Superior temporal gyrus (tissue), 1 donor: ENCODE data around the gene TSPEAR.

ENCODE experiments used
- DNase-seq: peaks from one replicate; pipeline ENCODE4 v3.0.0-alpha.2; 2016; ENCODE audit errors: extremely low spot score

TSPEAR gene

GRCh38 chr21:44549525-44550211 lies 161.7 kb downstream of the TSPEAR start:
- DNase-seq, result no peak

GRCh38 chr21:44548922-44549321 lies 162.4 kb downstream of the TSPEAR start:
- DNase-seq, result no peak

DNA sequence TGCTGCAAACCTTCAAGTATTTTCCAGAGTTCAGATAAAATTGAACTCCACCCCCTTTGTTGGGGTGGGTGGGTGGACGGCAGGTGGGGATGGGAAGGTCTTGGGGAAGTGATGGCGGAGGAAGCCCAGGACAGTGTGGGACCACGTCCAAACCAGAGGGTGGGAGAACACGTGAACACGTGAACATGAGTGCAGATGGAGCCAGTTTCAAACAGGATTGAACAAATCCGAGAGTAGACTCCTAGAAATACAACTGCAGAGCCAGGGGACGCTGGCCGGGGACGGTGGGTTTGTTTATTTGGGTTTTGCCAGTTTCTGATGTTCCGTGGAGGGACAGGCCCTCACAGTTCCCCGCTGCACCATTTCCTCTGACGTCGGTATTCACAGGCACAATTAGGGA lies 163.0 kb downstream of the TSPEAR start:
- no peak for DNase-seq

DNA sequence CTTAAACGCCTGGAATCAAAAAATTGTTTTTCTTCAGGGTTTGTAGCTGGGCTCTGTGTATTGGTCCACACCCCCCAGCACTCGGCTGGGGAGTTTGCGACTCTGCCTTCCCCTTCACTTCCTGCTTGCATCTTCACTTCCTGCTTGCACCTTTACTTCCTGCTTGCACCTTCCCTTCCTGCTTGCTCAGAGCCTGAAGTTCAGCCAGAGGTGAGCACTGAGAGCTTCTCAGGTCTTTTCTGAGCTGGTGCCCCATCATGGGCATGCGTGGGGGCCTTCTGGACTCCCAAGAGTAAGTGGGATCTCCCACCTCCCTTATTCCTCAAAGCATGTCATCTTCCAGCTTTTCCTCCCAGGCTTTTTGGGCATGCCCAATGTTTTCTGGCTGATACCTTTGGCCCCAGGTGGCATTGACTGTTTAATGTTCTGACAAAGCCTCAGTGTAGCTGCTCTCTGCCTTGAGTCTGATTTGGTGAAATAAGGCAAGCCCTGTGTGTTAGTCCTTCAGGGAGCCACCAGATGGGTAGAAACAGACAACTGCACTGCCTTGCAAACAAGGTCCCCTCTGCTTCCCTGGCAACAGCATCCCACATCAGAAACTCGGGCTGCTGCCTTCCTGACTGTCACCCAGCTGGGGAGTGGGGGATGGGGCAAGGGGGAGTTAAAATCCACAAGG lies 163.6 kb downstream of the TSPEAR start:
- no peak for DNase-seq

GRCh38 chr21:44544566-44544965 lies 166.8 kb downstream of the TSPEAR start:
- no peak for DNase-seq

- DNase-seq, result no peak
These were observed 168.7 kb downstream of the TSPEAR start for GRCh38 chr21:44542716-44543115.

- DNase-seq, result no peak
These were observed 170.6 kb downstream of the TSPEAR start for GRCh38 chr21:44540741-44541288.

DNA sequence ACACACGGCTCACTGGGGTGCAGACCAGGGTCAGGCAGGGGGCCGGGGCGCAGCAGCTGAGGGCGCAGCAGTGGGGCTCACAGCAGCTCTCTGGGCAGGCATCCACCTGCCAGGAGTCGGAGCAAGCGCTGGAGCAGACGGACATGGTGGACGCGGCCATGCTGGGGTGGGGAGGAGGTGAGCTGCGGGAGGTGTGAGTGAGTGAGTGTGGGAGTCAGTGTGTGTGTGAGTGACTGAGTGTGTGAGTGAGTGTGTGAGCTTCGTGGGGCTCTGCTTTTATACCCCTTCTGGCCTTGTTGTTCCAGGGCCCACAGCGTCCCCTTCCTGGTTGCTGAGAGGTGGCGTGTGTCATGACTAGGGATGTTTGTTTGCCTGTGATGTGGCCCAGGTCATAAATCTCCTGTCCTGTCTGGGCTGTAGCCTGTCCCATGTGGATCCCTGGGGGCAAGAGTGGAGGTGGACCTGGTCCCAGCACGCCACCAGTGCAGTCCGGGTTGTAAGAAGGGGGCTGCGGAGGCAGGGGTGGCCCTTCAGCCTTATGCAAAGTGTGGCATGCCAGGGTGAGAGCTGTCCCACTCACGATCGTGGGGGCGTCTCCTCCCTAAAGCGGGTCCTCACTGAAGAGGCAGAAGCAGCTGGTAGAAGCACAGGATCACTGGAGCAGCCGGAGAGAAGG lies 171.2 kb downstream of the TSPEAR start, which contains the start of gene KRTAP10-1:
KRTAP10-1 (minus strand) TSS at position 205 of the 676 bp plus-strand sequence; CDS start at position 160, 45 bp downstream.
- no peak for DNase-seq

- DNase-seq, result no peak
These were observed 172.3 kb downstream of the TSPEAR start for GRCh38 chr21:44539046-44539445.

DNA sequence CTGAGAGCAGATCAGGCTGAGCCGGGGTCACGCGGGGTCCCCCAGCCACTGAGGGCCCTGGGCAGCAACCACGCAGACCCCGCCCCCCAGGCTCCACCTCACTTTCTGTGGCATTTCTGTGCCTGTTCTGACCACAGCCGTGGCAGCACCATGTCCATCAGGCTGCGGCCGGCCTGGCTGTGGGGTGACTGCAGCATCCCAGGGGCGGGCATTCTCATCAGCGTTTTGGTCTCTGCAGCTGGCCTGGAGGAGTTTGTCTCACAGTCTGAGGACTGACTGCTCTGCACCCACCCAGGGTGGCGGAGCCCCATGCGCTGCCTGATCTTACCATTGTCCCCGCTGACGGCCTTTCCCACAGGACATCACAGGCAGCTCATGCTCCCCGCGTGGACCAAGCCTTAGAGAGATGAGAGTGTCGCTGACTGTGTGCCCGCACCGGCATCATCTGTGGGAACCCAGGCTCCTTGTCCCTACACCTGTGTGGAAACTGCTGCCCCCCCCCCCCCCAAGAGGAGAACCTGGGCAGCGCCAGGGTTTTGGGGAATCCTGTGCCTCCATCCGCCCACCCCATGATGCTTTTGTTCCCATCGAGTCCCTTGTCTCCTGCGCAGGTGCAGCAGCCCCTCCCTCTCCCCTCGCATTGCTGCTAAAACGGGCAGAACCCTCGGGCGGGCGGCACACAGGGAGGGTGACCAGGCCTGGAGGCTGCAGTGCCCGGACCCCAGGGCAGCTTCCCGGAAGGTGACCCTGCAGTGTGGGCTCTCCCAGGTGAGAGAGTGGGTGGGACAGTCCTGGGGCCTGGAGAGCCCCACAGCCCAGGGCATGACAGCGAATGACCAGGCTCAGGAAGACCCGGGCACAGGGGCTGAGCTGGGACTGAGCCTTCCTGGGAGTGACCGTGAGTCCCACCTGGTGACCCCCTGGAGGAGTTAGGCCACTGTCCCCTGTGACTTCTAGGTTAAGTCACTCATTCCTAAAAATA lies 173.2 kb downstream of the TSPEAR start:
- no peak for DNase-seq

DNA sequence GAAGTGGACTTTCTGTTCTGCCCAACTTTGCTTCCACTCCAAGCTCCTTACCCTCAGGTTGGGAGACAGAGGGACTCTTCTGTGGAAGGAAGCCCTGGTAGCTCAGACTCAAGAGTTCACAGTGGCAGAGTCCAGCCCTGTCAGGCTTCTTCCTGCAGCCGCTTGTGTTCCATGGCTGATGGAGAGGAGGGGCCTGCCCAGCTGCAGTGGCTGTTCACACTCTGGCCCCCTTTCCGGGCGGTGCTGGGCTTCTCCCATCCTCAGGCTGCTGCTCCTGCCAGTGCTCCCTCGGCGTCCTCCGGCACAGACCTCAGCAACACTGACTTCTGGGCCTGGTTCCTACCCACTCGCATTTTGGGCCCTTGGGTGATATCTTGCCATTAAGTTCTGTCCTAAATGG lies 175.4 kb downstream of the TSPEAR start:
- DNase-seq, result no peak

- DNase-seq, result no peak
These were observed 176.7 kb downstream of the TSPEAR start for GRCh38 chr21:44534688-44535087.

DNA sequence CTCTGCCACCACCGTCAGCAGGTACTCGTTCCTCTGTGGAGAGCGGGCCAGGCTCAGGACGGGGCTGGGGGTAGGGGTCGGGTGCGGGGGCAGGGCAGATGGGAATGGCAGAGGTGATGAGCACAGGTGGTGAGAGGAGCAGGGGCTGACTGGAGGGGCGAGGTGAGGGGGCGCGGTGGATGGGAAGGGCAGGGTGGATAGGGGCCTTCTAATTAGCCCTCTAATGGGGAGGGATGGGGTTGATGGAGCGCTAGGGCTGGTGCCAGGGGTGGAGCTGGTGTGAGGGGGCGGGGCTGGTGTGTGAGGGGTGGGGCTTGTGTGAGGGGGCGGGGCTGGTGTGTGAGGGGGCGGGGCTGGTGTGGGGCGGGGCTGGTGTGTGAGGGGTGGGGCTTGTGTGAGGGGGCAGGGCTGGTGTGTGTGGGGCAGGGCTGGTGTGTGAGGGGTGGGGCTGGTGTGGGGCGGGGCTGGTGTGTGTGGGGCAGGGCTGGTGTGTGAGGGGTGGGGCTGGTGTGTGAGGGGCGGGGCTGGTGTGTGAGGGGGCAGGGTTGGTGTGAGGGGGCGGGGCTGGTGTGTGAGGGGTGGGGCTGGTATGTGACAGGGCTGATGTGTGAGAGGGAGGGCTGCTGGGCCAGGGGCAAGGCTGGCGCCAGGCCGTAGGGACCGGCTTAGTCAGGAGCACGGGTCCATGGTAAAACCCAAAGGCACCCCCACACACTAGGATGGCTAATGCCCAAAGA lies 177.3 kb downstream of the TSPEAR start:
- no peak for DNase-seq

DNA sequence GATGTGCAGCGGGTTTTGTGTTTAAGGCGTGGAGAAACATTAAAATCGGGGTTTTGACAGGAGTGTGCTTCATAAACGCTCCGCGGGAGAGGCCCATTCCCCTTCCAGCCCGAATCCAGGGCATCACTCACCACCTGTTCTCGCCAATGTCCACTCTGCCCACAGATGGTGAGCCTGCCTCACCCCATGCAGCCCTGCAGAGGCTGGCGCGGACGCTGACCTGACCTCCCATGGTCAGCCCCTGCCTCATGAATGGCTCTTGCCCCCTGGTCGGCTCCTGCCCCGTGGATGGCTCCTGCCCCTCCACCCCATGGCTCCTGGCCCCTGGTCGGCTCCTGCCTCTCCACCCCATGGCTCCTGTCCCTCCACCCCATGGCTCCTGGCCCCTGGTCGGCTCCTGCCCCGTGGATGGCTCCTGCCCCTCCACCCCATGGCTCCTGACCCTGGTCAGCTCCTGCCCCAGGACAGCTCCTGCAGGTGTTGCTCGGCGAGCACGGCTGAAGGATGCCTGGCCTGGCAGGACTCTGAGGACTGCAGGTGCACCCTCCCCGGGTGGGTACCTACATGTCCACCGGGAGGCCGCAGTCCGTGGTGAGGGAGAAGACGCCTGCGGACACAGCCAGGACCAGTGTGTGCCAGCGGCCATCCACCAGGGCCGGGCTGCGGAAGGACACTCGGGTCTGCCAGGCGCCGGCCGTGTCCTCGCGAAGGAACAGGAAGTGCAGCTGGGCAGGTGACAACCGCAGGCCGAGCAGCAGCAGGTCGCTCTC lies 178.1 kb downstream of the TSPEAR start:
- no peak for DNase-seq

- no peak for DNase-seq
These were observed 178.7 kb downstream of the TSPEAR start for GRCh38 chr21:44532712-44533111.

DNA sequence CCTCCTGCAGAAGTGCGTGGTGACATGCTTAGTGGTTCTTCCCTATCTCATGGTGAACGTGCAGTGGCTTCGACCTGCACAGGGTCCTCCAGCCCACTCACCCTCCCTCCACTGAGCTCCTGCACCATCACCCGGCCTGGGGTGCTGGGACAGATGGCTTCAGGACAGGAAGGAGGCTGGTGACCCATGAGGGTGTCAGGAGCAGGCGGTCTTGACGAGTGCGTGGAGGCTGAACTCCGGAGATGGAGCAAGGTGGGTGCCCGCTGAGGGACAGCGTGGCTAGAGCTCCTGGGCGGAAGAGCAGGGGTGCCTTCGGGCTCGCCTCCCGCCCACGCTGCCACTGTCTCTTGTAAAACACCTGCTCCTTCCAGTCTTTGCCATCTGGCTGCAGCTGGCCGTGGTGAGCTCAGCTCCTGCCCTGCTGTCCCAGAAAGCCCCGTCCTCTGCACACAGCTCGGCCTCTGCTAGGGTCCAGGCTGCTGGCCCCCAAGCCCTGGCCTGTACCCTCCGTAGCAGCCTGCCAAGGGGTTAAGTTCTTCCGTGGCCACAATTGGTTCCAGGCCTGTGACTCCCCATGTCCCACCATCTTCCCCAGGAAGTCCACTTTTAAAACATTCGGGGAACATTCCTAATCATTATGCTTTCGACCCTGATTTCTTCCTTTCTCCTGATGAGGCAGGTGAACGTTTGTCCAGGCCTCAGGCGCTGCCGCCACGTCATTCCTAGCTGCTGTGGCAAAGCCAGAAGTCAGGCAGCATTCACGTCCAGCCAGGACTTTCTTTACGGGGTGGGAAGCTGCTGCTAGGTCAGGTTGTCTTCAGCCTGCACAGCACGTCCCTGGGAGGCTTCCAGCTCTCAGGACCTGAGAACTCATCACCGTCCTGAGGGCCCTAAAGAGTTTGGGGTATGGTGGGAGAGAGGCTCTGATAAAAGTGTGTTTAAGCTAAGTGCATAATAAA lies 179.5 kb downstream of the TSPEAR start:
- DNase-seq, result no peak

DNA sequence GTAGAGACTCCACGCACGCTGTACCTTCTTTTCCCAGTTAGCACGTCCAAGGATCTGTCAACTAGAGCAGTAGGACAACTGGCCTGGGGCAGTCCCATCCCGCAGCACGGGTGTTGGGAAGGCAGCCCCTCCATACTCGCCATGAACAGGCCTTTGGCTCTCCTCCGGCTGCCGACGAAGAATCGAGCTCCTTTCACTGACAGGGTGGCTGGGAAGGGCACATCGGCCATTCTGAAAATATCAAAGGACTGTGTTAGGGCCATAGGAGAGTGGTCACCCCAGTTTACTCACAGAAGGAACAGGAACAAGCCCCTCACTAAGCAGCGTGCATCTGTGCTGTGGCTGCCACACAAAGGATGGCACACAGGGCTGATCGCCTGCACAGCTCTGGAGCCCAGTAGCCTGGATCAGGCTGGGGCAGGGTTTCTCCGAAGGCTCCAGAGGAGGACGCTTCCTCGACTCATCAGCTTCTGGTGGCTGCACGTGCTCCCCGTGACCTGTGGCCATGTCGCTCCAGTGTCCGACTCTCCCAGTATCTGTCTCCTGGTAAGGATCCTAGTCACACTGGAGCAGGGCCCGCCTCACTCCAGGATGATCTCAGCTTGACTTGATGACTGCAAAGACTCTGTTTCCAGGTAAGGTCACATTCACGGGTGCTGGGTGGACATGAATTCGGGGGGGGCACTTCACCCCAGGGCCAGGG lies 180.3 kb downstream of the TSPEAR start:
- no peak for DNase-seq
